KOPT-K1 (cell line): Measurements from ENCODE around the gene BAZ1B.
"Not testable (repeated sequence)": the region's sequence is repeated elsewhere in the genome, so short reads cannot be mapped to it uniquely, and the experiment has no call there.

ENCODE experiments used
- H3K27ac ChIP-seq: fragments of 200-600 bp; sonication (generic); 2 replicates; pipeline ENCODE4 v1.5.1; 2016; ENCODE audit warnings: antibody characterized with exemption, mild to moderate bottlenecking, low read depth, low read length; ENCODE audit not compliant: poor library complexity, severe bottlenecking
- H3K36me3 ChIP-seq: fragments of 200-600 bp; sonication (generic); 2 replicates; pipeline ENCODE4 v1.5.1; 2017; ENCODE audit warnings: antibody characterized with exemption, mild to moderate bottlenecking, low read length, moderate library complexity; ENCODE audit not compliant: insufficient read depth
- H3K9me3 ChIP-seq: fragments of 200-600 bp; sonication (generic); 2 replicates; pipeline ENCODE4 v1.5.1; 2017; ENCODE audit warnings: antibody characterized with exemption, low read length, mild to moderate bottlenecking; ENCODE audit not compliant: insufficient read depth, poor library complexity, severe bottlenecking

Gene BAZ1B

GRCh38 chr7:73436031-73436929 is 85.8 kb downstream of the BAZ1B start:
- H3K27ac ChIP-seq: no peak overlapping the region
- H3K9me3 ChIP-seq: no peaks in the 10 kb centered on the region
- peaks cover 30% of the 10 kb centered on the region for H3K36me3 ChIP-seq

- no peaks in the 10 kb centered on the region for H3K9me3 ChIP-seq
- H3K36me3 ChIP-seq: peaks cover 23% of the 10 kb centered on the region
- no peak overlapping the region for H3K27ac ChIP-seq
These were observed 86.6 kb downstream of the BAZ1B start for GRCh38 chr7:73435471-73436009.

DNA sequence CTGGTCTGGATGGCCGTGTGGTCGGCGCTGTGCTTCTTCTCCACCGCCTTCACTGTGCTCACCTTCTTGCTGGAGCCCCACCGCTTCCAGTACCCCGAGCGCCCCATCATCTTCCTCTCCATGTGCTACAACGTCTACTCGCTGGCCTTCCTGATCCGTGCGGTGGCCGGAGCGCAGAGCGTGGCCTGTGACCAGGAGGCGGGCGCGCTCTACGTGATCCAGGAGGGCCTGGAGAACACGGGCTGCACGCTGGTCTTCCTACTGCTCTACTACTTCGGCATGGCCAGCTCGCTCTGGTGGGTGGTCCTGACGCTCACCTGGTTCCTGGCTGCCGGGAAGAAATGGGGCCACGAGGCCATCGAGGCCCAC is 87.4 kb downstream of the BAZ1B start:
- H3K27ac ChIP-seq: no peak overlapping the region
- H3K9me3 ChIP-seq: no peaks in the 10 kb centered on the region
- H3K36me3 ChIP-seq: peaks cover 14% of the 10 kb centered on the region

- no peak overlapping the region for H3K27ac ChIP-seq
- no peaks in the 10 kb centered on the region for H3K9me3 ChIP-seq
- peaks cover 9% of the 10 kb centered on the region for H3K36me3 ChIP-seq
These were observed 88.0 kb downstream of the BAZ1B start for GRCh38 chr7:73433924-73434700.

- Histone ChIP-seq H3K27ac (no peak overlapping the region), H3K9me3 (no peaks in the 10 kb centered on the region), H3K36me3 (no peaks in the 10 kb centered on the region)
These were observed 89.4 kb downstream of the BAZ1B start for GRCh38 chr7:73432676-73433075.

- no peaks in the 10 kb centered on the region for H3K36me3 ChIP-seq
- no peaks in the 10 kb centered on the region for H3K9me3 ChIP-seq
- no peak overlapping the region for H3K27ac ChIP-seq
These were observed 90.9 kb downstream of the BAZ1B start for GRCh38 chr7:73431041-73431835.

DNA sequence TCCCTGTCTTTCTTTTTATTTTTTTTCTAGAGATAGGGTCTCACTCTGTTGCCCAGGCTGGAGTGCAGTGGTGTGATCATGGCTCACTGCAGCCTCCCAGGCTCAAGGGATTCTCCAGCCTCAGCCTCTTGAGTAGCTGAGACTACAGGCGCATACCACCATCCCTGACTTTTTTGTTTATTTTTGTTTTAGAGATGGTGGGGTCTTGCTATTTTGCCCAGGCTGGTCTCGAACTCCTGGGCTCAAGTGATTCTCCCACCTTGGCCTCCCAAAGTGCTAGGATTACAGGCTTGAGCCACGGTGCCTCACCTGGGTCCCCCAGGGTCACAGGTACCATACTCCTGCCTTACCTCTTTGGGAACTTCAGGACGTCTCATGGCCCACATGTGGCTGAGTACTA is 91.6 kb downstream of the BAZ1B start:
- not testable (repeated sequence) for H3K36me3 ChIP-seq, H3K9me3 ChIP-seq, H3K27ac ChIP-seq

GRCh38 chr7:73429622-73430505 is 92.2 kb downstream of the BAZ1B start:
- no peak overlapping the region for H3K27ac ChIP-seq

DNA sequence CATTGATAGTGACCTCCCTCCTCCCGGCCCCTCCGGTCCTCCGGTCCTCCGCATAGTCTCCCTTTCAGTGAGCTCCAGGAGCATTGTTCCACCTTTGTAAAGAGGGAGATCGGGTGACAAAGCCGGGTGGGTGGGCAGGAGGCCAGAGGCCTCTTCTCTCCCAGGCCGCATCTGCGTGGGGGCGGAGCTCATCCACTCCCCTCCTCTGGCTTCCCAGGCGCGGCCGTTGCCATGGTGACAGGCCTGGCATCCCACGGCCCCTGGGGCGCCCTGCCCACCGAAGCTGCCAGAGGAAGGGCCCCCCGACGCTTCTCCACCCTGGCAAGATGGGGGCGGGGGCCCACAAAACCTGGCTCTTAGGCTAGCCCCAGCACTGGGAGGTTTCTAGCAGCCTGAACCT is 92.9 kb downstream of the BAZ1B start:
- H3K27ac ChIP-seq: no peak overlapping the region
- H3K9me3 ChIP-seq: no peaks in the 10 kb centered on the region
- no peaks in the 10 kb centered on the region for H3K36me3 ChIP-seq

More at GRCh38 chr7:73429622-73430505, 92.2 kb downstream of the BAZ1B start:
- no peaks in the 10 kb centered on the region for H3K9me3 ChIP-seq
- no peaks in the 10 kb centered on the region for H3K36me3 ChIP-seq

- H3K36me3 ChIP-seq: no peaks in the 10 kb centered on the region
- H3K9me3 ChIP-seq: no peaks in the 10 kb centered on the region
- H3K27ac ChIP-seq: no peak overlapping the region
These were observed 93.9 kb downstream of the BAZ1B start for GRCh38 chr7:73427902-73428787.

- no peak overlapping the region for H3K27ac ChIP-seq
- no peaks in the 10 kb centered on the region for H3K36me3 ChIP-seq
- H3K9me3 ChIP-seq: no peaks in the 10 kb centered on the region
These were observed 96.1 kb downstream of the BAZ1B start for GRCh38 chr7:73426016-73426415.

GRCh38 chr7:73425356-73425983 is 96.6 kb downstream of the BAZ1B start:
- Histone ChIP-seq H3K36me3 (no peaks in the 10 kb centered on the region), H3K27ac (no peak overlapping the region)

DNA sequence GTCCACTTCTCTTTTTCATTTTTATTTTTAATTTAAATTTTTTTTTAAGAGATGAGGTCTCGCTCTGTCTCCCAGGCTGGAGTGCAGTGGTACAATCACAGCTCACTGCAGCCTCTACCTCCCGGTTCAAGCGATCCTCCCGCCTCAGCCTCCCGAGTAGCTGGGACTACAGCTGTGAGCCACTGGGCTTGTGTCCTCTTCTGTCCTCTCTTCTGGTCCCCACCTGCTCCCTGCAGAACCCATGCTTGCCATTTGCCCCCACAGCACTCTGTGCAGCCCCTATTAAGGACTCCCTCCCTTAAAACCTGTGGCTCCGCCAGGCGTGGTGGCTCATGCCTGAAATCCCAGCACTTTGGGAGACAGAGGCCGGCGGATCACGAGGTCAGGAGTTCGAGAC is 97.6 kb downstream of the BAZ1B start:
- H3K36me3 ChIP-seq: no peaks in the 10 kb centered on the region
- no peaks in the 10 kb centered on the region for H3K9me3 ChIP-seq
- no peak overlapping the region for H3K27ac ChIP-seq

More at GRCh38 chr7:73425356-73425983, 96.6 kb downstream of the BAZ1B start:
- H3K9me3 ChIP-seq: no peaks in the 10 kb centered on the region
